ENCODE data around the gene ATAD3B. TPM values are rescaled to one million over a fixed set of nuclear protein-coding genes. Genes with fewer than 3 reads are reported as not detected.
"Not testable (repeated sequence)": the region's sequence is repeated elsewhere in the genome, so short reads cannot be mapped to it uniquely, and the experiment has no call there.

ATAD3B gene
- total and polyA plus RNA-seq, 2 of the 4 experiments (the other 2 are of a cell fraction), result 13.8 to 29.0 TPM

- TF ChIP-seq RCOR1 (IDR thresholded peaks at IDR 0.05; ENCODE audit: insufficient replicate concordance, low read length), result no peak
- TF ChIP-seq, protein P1, sequence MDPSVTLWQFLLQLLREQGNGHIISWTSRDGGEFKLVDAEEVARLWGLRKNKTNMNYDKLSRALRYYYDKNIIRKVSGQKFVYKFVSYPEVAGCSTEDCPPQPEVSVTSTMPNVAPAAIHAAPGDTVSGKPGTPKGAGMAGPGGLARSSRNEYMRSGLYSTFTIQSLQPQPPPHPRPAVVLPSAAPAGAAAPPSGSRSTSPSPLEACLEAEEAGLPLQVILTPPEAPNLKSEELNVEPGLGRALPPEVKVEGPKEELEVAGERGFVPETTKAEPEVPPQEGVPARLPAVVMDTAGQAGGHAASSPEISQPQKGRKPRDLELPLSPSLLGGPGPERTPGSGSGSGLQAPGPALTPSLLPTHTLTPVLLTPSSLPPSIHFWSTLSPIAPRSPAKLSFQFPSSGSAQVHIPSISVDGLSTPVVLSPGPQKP (IDR thresholded peaks at IDR 0.05; ENCODE audit: borderline replicate concordance, low read depth, low read length), result no peak
Measured at GRCh38 chr1:1531947-1532346, 60.4 kb downstream of the ATAD3B start (continued).

- H2AK9ac ChIP-seq (replicated peaks; ENCODE audit: low read depth, low read length, poor library complexity); H4K8ac ChIP-seq (ENCODE audit: low read depth in 2 of 2, low read length in 2 of 2); ATAC-seq (ENCODE audit: low read depth); H3K56ac ChIP-seq (ENCODE audit: extremely low read depth, insufficient read depth, low read length); H3K4me1 ChIP-seq (ENCODE audit: control insufficient read depth, insufficient read depth, low read length); H2BK20ac ChIP-seq (ENCODE audit: low read depth, low read length); H3K27me3 ChIP-seq (ENCODE audit: control insufficient read depth, insufficient read depth, low read length); DNase-seq; H4K91ac ChIP-seq (ENCODE audit: insufficient read depth, low read depth, low read length); H3K4me3 ChIP-seq (ENCODE audit: insufficient read depth, low read depth, low read length); H2BK120ac ChIP-seq (ENCODE audit: low read depth, low read length); CTCF ChIA-PET; H2AK5ac ChIP-seq (ENCODE audit: low read depth, low read length); H3K4me2 ChIP-seq (ENCODE audit: low read depth, low read length); BruUV-seq (replicated peaks); H2BK15ac ChIP-seq (ENCODE audit: low read depth, low read length); H3K4ac ChIP-seq (ENCODE audit: low read depth, low read length); H2BK5ac ChIP-seq (ENCODE audit: low read depth, low read length, poor library complexity, severe bottlenecking); H3K27ac ChIP-seq (ENCODE audit: insufficient read depth, low read length); H4K5ac ChIP-seq (ENCODE audit: low read depth, low read length); H3K18ac ChIP-seq (ENCODE audit: low read depth, low read length); H3K23ac ChIP-seq (ENCODE audit: low read depth, low read length); dilution Hi-C loops (cut with HindIII; ENCODE audit: low sequenced_read_pairs, unreplicated experiment); H3K9ac ChIP-seq (ENCODE audit: low read depth, low read length); in situ Hi-C loops (cut with MboI; ENCODE audit: low sequenced_read_pairs); intact Hi-C loops (cut with micrococcal nuclease); H2AFZ ChIP-seq (replicated peaks; ENCODE audit: low read length, poor library complexity); POLR2A ChIA-PET (ENCODE audit: unreplicated experiment); H3K9me3 ChIP-seq (ENCODE audit: control insufficient read depth, insufficient read depth, low read length); H3K14ac ChIP-seq (replicated peaks; ENCODE audit: low read depth, low read length): not testable (repeated sequence)
- H3K79me1 ChIP-seq (ENCODE audit: low read depth in 1 of 2, low read length in 2 of 2), result peaks cover 5 to 28% of the 10 kb centered on the region in 2 experiments
- peaks cover 38% of the 10 kb centered on the region for H3K36me3 ChIP-seq (ENCODE audit: control insufficient read depth, insufficient read depth, low read length)
- WGBS, 2 experiments (ENCODE audit: extremely low coverage in 2 of 2, insufficient read length in 1 of 2), result 100% methylated on average over 4 of the region's 22 CpGs; no CpG with 5 or more reads in 1 of the 2 experiments
- peaks cover 10% of the 10 kb centered on the region for H3K9me1 ChIP-seq (ENCODE audit: insufficient read depth, low read length)
- H4K20me1 ChIP-seq (ENCODE audit: insufficient read depth, low read length), result peaks cover 21% of the 10 kb centered on the region
Measured at GRCh38 chr1:1533176-1533893, 61.8 kb downstream of the ATAD3B start.

- H3K27me3 ChIP-seq (ENCODE audit: control insufficient read depth, insufficient read depth, low read length); ATAC-seq (ENCODE audit: low read depth); H2BK120ac ChIP-seq (ENCODE audit: low read depth, low read length); H4K91ac ChIP-seq (ENCODE audit: insufficient read depth, low read depth, low read length); H3K56ac ChIP-seq (ENCODE audit: extremely low read depth, insufficient read depth, low read length); H2AFZ ChIP-seq (replicated peaks; ENCODE audit: low read length, poor library complexity); H3K4ac ChIP-seq (ENCODE audit: low read depth, low read length); H2BK20ac ChIP-seq (ENCODE audit: low read depth, low read length); H2AK9ac ChIP-seq (replicated peaks; ENCODE audit: low read depth, low read length, poor library complexity); H3K14ac ChIP-seq (replicated peaks; ENCODE audit: low read depth, low read length); H3K27ac ChIP-seq (ENCODE audit: insufficient read depth, low read length); H3K4me1 ChIP-seq (ENCODE audit: control insufficient read depth, insufficient read depth, low read length); H3K18ac ChIP-seq (ENCODE audit: low read depth, low read length); dilution Hi-C loops (cut with HindIII; ENCODE audit: low sequenced_read_pairs, unreplicated experiment); H4K5ac ChIP-seq (ENCODE audit: low read depth, low read length); CTCF ChIA-PET; H3K9ac ChIP-seq (ENCODE audit: low read depth, low read length); DNase-seq; H3K9me3 ChIP-seq (ENCODE audit: control insufficient read depth, insufficient read depth, low read length); H3K23ac ChIP-seq (ENCODE audit: low read depth, low read length); H2BK5ac ChIP-seq (ENCODE audit: low read depth, low read length, poor library complexity, severe bottlenecking); H3K4me3 ChIP-seq (ENCODE audit: insufficient read depth, low read depth, low read length); POLR2A ChIA-PET (ENCODE audit: unreplicated experiment); in situ Hi-C loops (cut with MboI; ENCODE audit: low sequenced_read_pairs); H2AK5ac ChIP-seq (ENCODE audit: low read depth, low read length); H3K4me2 ChIP-seq (ENCODE audit: low read depth, low read length); H4K8ac ChIP-seq (ENCODE audit: low read depth in 2 of 2, low read length in 2 of 2); intact Hi-C loops (cut with micrococcal nuclease); BruUV-seq (replicated peaks); H2BK15ac ChIP-seq (ENCODE audit: low read depth, low read length): not testable (repeated sequence)
- peaks cover 37% of the 10 kb centered on the region for H3K36me3 ChIP-seq (ENCODE audit: control insufficient read depth, insufficient read depth, low read length)
- WGBS, 2 experiments (ENCODE audit: extremely low coverage in 2 of 2, insufficient read length in 1 of 2), result 84% methylated on average over 5 of the region's 18 CpGs; no CpG with 5 or more reads in 1 of the 2 experiments
- peaks cover 26% of the 10 kb centered on the region for H4K20me1 ChIP-seq (ENCODE audit: insufficient read depth, low read length)
- peaks cover 16% of the 10 kb centered on the region for H3K9me1 ChIP-seq (ENCODE audit: insufficient read depth, low read length)
- H3K79me1 ChIP-seq (ENCODE audit: low read depth in 1 of 2, low read length in 2 of 2), result peaks cover 10 to 33% of the 10 kb centered on the region in 2 experiments
Measured at GRCh38 chr1:1533894-1534291, 62.3 kb downstream of the ATAD3B start.
